ENCODE measurements around the gene FHOD1. TPM values are rescaled to one million over a fixed set of nuclear protein-coding genes. Genes with fewer than 3 reads are reported as not detected.
A peak's percentile ranks its signal among the peaks of the same experiment; 100 is the strongest.

The FHOD1 gene
- total RNA-seq, 1 experiment from 2014 or later: 30.4 TPM

DNA sequence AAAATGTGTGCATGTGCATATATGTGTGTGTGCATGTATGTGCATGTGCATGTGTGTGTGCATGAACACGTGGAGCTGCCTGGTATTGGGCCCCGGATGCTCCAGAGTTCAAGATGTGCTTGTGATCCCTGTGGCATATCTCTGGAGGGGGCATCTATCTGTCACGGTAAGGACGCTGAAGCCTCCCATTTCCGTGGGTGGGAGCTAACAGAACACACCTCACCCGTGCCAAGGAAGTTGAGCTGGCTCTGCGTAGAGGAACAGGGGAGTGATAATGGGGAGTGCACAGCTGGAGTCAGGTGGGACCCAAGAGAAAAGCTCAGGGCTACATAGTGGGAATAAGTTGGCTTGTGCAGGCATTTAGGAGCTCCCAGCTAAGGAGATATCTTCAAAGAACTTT is 35.6 kb downstream of the FHOD1 start:
- DNase-seq (ENCODE audit: extremely low read depth, low read depth): no peak

GRCh38 chr16:67210069-67210937 is 37.0 kb downstream of the FHOD1 start:
- no peak for DNase-seq (ENCODE audit: extremely low read depth, low read depth)

DNA sequence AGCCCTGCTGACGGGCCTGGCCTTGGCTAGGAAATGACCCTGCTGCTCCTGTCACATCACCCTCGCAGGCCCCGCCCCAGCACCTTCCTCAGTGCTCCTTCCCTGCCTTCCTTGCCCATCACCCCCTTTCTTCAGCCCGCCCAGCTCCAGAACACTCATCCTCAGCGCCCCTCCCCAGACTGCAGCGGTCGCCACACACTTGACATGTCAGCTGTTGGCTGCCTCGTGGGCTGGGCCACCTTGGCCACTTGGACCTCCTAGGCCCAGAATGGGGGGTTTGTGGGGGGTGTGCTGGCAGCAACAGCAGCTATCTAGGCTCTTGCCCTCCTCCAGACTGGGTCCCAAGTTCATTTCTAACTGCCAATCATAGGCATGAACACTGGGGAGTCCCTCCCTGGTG is 37.7 kb downstream of the FHOD1 start:
- no peak for DNase-seq (ENCODE audit: extremely low read depth, low read depth)

DNA sequence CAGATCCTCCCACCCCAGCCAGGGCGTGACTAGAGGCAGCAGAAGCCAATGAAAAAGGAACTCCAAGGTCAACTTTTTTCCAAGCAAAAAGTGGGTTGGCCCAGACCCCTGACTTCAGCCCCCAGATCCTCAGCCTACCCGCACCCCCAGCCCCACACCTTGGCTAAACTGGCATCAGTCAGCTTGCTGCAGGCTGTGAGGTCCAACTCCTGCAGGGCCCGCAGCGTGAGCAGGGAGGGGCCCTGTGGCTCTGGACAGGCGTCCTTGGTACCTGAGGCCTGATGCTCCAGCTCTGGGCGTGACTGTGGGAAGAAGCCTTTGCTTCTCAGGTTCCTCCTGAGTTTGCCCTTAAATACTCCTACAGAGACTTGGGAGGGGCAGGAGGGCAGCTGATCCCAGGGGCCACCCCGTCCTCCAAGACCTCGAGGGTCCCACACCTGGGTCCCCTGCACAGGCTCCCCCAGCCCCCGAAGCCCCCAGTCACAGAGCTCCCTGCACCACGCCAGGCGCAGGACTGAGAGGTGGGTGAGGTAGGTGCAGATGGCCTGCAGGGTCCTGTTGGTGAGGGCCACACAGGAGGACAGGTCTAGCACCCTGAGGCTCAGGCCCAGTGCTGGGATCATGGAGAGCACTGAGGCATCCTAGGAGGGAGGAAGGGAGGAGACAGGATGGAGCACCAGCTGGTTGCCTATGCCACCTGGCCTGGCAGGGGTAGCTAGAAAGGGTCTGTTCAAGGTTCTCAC is 39.0 kb downstream of the FHOD1 start:
- no peak for DNase-seq (ENCODE audit: extremely low read depth, low read depth)

DNA sequence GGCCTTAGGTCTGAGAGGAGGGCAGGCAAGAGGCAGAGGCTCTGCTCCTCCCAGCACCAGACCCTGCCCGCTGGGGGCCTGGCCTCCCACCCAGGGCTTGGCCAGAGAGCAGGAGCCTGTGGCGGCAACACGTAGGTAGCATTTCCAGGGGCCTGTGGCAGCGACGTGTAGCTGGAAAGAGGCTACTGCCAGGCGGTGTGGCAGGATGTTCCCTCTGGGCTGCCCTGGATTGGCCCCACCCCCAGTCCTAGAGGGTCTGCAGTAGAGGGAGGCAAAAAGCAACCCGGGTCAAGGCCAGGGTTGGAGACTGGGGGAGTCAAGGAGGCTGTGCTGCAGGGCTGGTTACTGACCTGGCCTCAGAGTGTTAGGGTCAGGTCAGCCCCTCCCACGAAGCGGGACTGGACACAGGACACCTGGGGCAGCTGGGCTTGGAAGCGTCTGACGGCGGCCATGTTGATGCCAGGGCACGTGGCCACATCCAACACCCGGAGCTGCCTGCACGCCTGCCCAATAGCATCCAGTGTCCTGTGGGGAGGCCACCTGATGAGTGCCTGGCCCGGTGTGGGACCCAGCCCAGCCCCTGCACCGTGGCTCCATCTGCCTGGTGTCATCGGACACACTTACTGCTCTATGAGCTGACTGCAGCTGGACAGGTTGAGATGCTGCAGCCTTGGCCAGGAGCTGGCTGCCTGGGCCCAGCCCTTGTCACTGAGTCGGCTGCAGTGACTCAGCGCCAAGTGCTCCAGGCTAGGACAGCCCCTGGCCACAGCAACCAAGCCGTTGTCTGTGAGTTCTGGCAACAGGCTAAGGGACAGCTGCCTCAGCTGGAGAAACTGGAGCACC is 39.8 kb downstream of the FHOD1 start:
- peak; percentile 47 for DNase-seq (ENCODE audit: extremely low read depth, low read depth)

DNA sequence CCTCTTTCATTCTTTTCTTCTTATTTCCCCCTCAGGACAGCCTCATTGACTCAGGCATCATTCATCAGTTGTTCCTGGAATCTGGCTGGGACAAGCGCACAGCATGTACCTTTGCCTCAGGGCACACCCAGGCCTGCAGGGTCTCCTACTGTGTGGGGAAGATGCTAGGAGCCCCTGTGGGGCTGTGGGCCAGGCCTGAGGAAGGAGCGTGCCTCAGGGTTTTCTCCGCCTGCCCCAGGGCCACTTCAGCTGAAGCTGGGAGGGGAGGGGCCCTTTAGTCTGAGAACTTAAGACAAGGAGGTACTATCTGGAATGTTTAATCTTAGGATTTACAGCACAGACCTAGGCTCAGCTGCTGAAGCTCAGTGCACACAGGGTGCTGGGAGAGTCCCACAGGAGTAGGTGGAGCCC is 40.4 kb downstream of the FHOD1 start:
- DNase-seq (ENCODE audit: extremely low read depth, low read depth): no peak

DNA sequence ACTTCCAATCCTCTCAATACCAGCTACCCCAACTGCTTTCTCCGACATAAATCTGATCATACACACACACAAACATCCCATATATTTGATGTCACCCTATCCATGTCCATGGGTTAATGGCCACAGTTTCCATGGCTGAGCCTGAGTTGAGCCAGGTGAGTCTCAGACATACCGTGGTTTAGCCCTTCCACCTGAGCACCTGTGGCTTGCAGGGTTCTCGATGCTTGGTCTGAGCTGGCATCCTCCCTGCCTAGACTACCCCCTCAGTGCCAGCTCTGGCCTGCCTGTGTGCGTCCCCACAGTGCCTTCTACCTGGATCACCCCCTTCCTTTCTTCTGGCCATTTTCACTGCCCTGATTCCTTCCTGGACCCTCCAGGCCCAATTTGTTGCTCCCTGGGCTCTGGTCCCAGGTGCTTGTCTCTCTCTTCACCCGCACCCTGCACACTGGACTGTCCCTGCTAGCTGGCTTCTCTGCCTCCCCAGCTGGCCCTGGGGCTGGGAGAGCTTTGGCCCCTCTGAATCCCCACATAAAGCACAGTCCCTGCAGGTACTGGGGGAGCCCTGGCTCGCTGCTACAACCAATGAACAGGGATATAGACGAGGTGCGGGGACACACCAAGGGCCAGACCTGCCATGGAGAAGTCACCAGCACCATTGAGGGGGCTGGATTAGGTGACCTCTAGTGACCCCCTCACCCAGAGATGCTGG is 41.0 kb downstream of the FHOD1 start:
- DNase-seq (ENCODE audit: extremely low read depth, low read depth): no peak

DNA sequence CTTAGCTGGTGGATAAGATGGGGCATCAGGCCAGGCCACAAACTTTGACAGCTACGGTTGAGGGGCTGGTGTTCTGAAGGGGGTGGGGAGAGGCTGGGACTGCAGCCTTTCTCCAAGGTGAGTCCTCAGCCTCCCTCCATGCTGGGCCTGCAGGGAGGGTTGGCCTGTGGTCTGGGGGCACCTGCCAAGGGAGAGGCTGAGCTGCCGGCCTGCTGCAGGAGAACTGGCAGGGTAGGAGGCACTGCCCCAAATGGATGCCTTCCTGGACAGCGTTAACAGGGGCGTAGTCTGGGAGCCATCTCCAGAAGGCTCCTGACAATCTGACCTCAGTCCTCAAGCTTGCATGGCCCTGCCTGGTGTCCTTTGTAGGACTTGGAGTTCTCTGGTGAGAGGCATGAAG is 43.2 kb downstream of the FHOD1 start:
- DNase-seq (ENCODE audit: extremely low read depth, low read depth): no peak

- no peak for DNase-seq (ENCODE audit: extremely low read depth, low read depth)
Measured at GRCh38 chr16:67202956-67203493, 44.3 kb downstream of the FHOD1 start.

DNA sequence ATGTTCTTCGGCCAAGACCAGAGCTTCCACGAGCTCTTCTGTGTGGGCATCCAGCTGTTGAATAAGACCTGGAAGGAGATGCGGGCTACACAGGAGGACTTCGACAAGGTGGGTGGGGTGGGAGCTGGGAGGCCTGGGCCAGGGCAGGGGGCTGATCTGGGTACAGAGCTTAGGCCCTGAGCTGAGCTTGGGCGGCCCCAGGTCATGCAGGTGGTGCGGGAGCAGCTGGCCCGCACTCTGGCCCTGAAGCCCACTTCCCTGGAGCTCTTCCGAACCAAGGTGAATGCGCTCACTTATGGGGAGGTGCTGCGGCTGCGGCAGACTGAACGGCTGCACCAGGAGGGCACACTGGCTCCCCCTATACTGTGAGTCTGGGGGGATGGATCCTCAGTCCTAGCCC is 44.9 kb downstream of the FHOD1 start:
- no peak for DNase-seq (ENCODE audit: extremely low read depth, low read depth)

DNA sequence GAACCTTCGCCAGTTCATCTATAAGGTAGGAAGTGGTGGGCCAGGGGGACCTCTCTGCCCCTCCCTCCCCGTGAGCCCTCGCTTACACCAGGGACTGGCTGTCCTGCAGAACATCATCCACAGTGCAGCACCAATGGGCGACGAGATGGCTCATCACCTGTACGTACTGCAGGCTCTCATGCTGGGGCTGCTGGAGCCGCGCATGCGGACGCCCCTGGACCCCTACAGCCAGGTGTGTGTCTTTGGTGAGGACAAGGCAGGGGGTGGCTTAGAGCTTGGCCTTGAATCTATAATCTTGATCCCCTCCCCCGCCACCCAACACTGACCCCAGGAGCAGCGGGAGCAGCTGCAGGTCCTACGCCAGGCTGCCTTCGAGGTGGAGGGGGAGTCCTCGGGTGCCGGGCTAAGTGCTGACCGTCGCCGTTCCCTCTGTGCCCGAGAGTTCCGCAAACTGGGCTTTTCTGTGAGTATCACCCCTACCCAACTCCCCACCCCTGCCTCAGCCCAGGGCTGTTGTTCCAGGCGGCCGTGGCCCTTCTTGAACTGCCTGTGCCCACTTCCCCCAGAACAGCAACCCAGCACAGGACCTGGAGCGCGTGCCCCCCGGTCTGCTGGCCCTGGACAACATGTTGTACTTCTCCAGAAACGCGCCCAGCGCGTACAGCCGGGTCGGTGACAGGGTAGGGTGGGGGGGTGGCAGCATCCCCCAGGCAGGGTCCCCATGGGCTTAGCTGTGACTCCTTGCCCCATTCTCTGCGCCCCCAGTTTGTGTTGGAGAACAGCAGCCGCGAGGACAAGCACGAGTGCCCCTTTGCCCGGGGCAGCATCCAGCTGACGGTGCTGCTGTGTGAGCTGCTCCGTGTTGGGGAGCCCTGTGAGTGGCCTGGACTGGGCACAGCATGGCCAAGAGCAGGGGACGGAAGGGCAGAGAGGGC is 45.6 kb downstream of the FHOD1 start:
- no peak for DNase-seq (ENCODE audit: extremely low read depth, low read depth)

DNA sequence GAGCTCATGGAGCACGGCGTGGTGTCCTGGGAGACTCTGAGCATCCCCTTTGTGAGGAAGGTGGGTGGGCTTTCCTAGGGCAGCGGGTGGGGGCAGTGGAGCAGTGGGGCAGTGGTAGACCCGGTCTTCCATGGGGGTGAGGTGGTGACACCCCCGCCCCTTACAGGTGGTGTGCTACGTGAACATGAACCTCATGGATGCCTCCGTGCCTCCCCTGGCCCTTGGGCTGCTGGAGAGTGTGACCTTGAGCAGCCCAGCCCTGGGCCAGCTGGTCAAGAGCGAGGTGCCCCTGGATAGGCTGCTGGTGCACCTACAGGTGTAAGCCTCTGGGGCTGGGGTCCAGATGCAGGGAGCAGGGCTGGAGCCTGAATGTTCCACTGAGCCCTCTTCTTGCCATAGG is 46.8 kb downstream of the FHOD1 start:
- no peak for DNase-seq (ENCODE audit: extremely low read depth, low read depth)

GRCh38 chr16:67199808-67200198 is 47.5 kb downstream of the FHOD1 start:
- no peak for DNase-seq (ENCODE audit: extremely low read depth, low read depth)

GRCh38 chr16:67199011-67199807 is 48.1 kb downstream of the FHOD1 start, which contains the start of gene ELMO3:
Gene ELMO3, plus strand, starts transcription at chr16:67199131. Its CDS starts 196 bp downstream, at chr16:67199327.
- no peak for DNase-seq (ENCODE audit: extremely low read depth, low read depth)

DNA sequence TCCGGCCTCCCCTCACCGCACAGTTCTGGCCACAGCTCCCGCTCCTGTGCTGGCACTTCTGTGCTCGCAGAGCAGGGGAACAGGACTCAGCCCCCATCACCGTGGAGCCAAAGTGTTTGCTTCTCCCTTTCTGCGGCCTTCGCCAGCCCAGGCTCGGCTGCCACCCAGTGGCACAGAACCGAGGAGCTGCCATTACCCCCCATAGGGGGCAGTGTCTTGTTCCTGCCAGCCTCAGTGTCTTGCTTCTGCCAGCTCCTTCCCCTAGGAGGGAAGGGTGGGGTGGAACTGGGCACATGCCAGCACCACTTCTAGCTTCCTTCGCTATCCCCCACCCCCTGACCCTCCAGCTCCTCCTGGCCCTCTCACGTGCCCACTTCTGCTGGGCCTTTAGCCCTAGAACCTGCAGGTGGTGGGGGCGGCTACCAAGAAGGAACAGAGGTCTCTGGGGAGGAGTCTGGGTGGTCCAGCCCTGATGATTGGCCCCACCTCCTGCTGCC is 49.0 kb downstream of the FHOD1 start:
- peak; percentile 64 for DNase-seq (ENCODE audit: extremely low read depth, low read depth)

DNA sequence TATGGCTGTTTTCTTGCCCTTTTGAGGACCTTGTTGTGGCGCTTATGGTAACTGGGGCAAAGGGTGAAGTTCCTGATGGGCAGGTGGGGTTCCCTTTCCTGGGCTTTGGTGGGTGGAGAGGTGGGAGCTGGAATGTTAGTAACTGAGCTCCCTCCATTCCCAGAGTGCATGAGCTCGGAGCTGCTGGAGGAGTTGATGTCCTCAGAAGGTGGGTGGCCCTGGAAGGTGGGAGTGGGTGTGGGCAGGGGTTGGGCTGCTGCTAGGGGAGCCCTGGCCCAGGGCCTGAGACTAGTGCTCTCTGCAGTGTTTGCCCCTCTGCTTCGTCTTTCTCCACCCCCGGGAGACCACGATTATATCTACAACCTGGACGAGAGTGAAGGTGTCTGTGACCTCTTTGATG is 49.6 kb downstream of the FHOD1 start:
- DNase-seq (ENCODE audit: extremely low read depth, low read depth): no peak

DNA sequence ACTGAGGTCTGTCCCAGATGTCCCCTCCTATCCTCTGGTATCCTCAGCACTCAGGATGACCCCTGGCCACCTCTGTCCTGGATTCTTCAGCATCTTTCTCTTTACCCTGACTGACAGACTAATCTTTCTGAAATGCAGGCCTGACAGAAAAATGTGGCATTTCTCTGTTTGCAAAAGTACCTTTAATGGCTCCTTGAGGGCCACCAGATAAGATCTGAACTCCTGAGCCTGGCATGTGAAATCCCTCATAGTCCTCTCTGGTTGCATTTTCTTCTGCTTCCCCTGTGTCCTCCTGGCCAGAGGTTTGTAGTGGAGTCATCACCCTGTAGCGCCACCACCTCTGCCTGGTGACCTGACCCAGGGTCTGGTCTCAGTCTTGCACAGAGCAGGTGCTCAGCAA is 50.4 kb downstream of the FHOD1 start:
- no peak for DNase-seq (ENCODE audit: extremely low read depth, low read depth)

DNA sequence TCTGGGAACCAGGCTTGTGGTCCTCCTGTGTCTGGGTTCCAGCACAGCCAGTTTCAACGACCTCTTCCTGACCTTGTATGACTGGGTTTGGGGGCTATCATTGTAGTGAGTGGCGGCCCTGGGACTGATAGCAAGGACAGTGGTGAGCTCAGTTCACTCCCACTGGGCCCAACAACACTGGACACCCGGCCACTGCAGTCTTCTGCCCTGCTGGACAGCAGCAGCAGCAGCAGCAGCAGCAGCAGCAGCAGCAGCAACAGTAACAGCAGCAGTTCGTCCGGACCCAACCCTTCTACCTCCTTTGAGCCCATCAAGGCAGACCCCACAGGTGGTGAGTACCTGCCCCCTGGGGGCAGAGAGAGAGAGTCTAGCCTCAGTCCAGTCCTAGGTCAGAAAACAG is 51.6 kb downstream of the FHOD1 start:
- no peak for DNase-seq (ENCODE audit: extremely low read depth, low read depth)

All from NCI-H460 (cell line).